A204.1 (cell line): Measurements from ENCODE around the gene ZIC2.
"Not testable (repeated sequence)": the region's sequence is repeated elsewhere in the genome, so short reads cannot be mapped to it uniquely, and the experiment has no call there.

ENCODE experiments used
- FAIRE-seq: peaks from 2 replicates; lab custom pipeline; 2012; peaks lifted over from hg19 to GRCh38; lab: Jason Lieb, UNC

Gene ZIC2

DNA sequence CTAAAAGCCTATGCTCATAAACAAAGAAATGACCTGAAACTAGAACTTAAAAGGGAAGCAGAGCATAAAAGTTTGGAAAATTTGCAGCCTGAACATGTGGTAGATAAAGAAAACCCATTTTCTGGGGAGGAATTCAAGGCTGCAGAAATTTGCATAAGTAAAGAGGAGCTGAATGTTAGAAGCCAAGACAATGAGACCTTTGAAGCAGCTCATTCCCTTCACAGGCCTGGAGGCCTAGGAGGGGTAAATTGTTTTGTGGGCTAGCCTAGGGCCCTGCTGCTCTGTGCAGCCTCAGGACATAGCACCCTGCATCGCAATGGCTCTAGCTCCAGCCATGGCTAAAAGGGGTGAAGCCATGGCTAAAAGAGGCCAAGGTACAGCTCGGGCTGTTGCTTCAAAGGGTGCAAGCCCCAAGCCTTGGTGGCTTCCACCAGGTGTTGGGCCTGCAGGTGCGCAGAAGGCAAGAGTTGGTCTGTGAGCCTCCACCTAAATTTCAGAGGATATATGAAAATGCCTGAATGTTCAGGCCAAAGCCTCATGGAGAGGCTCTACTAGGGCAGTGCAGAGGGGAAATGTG lies 38.3 kb downstream of the ZIC2 start:
- no peak for FAIRE-seq

DNA sequence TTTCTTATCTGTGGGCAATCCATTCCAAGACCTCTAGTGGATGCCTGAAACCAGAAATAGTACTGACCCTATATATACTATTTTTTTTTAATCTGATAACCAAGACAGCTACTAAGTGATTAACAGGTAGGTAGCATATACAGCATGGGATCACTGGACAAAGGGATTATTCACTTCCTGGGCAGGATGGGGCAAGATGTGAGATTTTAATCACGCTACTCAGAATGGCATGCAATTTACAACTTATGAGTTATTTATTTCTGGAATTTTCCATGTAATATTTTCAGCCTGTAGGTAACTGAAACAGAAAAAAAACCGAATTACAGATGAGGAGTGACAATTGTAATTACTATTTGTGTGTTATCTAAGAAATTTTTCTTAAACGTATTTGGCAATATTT lies 41.2 kb downstream of the ZIC2 start:
- no peak for FAIRE-seq

DNA sequence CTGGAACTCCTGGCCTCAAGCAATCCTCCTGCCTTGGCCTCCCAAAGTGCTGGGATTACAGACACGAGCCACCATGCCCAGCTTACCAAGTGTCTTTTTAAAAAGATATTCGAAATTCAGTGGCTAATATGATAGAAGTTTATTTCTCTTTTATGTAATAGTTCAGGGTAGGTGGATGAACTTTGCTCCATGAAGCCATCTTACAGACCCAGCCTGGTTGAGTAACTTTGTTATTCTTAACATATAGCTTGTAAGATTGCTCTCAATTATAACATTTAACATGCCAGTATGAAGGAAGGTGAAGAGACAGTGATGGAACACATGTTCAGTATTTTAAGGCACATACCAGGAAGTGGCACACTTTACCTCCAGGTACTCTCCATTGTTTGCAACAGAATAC lies 42.4 kb downstream of the ZIC2 start:
- no peak for FAIRE-seq

- no peak for FAIRE-seq
Measured at GRCh38 chr13:100029933-100030332, 48.3 kb downstream of the ZIC2 start.

DNA sequence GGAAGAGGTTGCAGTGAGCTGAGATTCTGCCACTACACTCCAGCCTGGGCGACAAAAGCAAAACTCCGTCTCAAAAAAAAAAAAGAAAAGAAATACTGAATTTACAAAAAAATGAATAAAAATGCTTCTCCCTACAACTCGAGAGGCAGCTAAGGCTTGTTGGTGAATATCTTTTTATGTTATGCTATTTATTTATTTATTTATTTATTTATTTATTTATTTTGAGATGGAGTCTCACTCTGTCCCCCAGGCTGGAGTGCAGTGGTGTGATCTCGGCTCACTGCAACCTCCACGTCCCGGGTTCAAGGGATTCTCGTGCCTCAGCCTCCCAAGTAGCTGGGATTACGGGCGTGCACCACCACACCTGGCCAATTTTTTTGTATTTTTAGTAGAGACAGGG lies 51.1 kb downstream of the ZIC2 start:
- FAIRE-seq: not testable (repeated sequence)

DNA sequence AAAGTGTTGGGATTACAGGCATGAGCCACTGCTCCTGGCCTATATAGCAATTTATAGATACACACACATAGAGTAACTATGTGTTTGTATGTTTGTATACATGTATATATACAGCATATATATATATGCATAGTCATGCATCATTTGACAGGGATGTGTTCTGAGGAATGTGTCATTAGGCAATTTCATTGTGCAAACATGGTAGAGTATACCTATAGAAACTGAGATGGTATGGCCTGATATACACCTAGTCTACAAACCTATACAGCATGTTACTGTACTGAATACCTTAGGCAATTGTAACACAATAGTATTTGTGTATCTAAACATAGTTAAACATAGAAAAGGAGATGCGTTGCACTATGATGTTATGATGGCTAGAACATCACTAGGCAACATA lies 54.4 kb downstream of the ZIC2 start:
- FAIRE-seq: no peak
